HepG2 (cell line): ENCODE results near the gene SMOC1. TPM values are rescaled to one million over a fixed set of nuclear protein-coding genes. Genes with fewer than 3 reads are reported as not detected.

ENCODE experiments used
- EHMT2 ChIP-seq: fragments of 200-600 bp; sonication (generic); IDR thresholded peaks from 2 replicates; pipeline ENCODE4 v1.7.0; 2017; ENCODE audit warnings: antibody characterized with exemption, low read depth, low read length, borderline replicate concordance
- KAT8 ChIP-seq: IDR thresholded peaks from 2 replicates; pipeline ENCODE4 v1.6.1; 2016; ENCODE audit warnings: missing genetic modification reagents, missing compliant biosample characterization
- MAFG ChIP-seq: sonication (generic); formaldehyde crosslinking; IDR thresholded peaks from 2 replicates; pipeline ENCODE4 v1.5.1; 2020; ENCODE audit warnings: mild to moderate bottlenecking, missing genetic modification reagents
- MATR3 ChIP-seq: sonication (generic); formaldehyde crosslinking; IDR thresholded peaks from 2 replicates; pipeline ENCODE4 v1.4.0; 2020; ENCODE audit warnings: missing genetic modification reagents
- MBNL3 ChIP-seq: fragments of 250-450 bp; sonication (Bioruptor Pico); conservative IDR thresholded peaks from 2 replicates; pipeline ENCODE4 v1.8.0; 2022; ENCODE audit warnings: mild to moderate bottlenecking, inconsistent platforms
- SMARCC2 ChIP-seq: fragments of 450-650 bp; IDR thresholded peaks from 2 replicates; pipeline ENCODE4 v1.6.1; 2017; ENCODE audit warnings: antibody characterized with exemption, mild to moderate bottlenecking
- SP4 ChIP-seq: sonication (generic); formaldehyde crosslinking; IDR thresholded peaks from 2 replicates; pipeline ENCODE4 v1.8.1; 2023; ENCODE audit warnings: mild to moderate bottlenecking, missing genetic modification reagents
- TMF1 ChIP-seq: sonication (generic); formaldehyde crosslinking; IDR thresholded peaks from 2 replicates; pipeline ENCODE4 v1.8.1; 2022; ENCODE audit warnings: low read depth, missing genetic modification reagents
- ZBTB21 ChIP-seq: sonication (generic); formaldehyde crosslinking; IDR thresholded peaks from 2 replicates; pipeline ENCODE4 v1.4.0; 2020; ENCODE audit warnings: missing genetic modification reagents
- ZNF256 ChIP-seq: sonication (generic); formaldehyde crosslinking; conservative IDR thresholded peaks from 2 replicates; pipeline ENCODE4 v1.4.0; 2020; ENCODE audit warnings: missing genetic modification reagents
- ZNF430 ChIP-seq: sonication (generic); formaldehyde crosslinking; IDR thresholded peaks from 2 replicates; pipeline ENCODE4 v1.9.0; 2021; ENCODE audit warnings: mild to moderate bottlenecking, missing genetic modification reagents
- ZNF761 ChIP-seq: sonication (generic); formaldehyde crosslinking; conservative IDR thresholded peaks from 2 replicates; pipeline ENCODE4 v1.4.0; 2020; ENCODE audit warnings: mild to moderate bottlenecking, missing genetic modification reagents
- ZSCAN20 ChIP-seq: sonication (generic); formaldehyde crosslinking; IDR thresholded peaks from 2 replicates; pipeline ENCODE4 v1.4.0; 2020; ENCODE audit warnings: missing genetic modification reagents, mild to moderate bottlenecking, borderline replicate concordance
- ZZZ3 ChIP-seq: sonication (generic); formaldehyde crosslinking; IDR thresholded peaks from 2 replicates; pipeline ENCODE4 v1.4.0; 2020; ENCODE audit warnings: missing genetic modification reagents, mild to moderate bottlenecking, borderline replicate concordance
- polyA plus RNA-seq, 8 experiments: library from polyadenylated mRNA; depleted of rRNA in 3 of 8; stranded (reverse) in 7 of 8; unstranded in 1 of 8; fragments of >200 nt; fragmentation: Illumina TruSeq in 4 of 8; extraction: Trizol in 4 of 8; gene quantifications; 2 replicates each; pipeline versions ENCODE4 v1.2.1 to v1.2.3, GENCODE V29; 2011 to 2016; ENCODE audit warnings: low read depth in 4 of 8, missing spikeins in 1 of 8, mixed read lengths in 1 of 8; ENCODE audit not compliant: insufficient read depth in 1 of 8
- total RNA-seq, 5 experiments: library from RNA; depleted of rRNA; stranded (reverse); fragments of >200 nt; fragmentation: Illumina TruSeq; extraction: Trizol; gene quantifications; 2 replicates each; pipeline ENCODE4 v1.2.3, GENCODE V29; 2016; ENCODE audit warnings: low read depth in 1 of 5
- TF ChIP-seq, protein P1 (sequence below): sonication (generic); formaldehyde crosslinking; IDR thresholded peaks from 2 replicates; pipeline ENCODE4 v1.5.0; 2020; ENCODE audit warnings: missing genetic modification reagents
- TF ChIP-seq, protein P2 (sequence below): sonication (generic); formaldehyde crosslinking; IDR thresholded peaks from 2 replicates; pipeline ENCODE4 v1.4.0; 2020; ENCODE audit warnings: missing genetic modification reagents
- TF ChIP-seq, protein P3 (sequence below): sonication (generic); formaldehyde crosslinking; IDR thresholded peaks from 2 replicates; pipeline ENCODE4 v1.5.0; 2020; ENCODE audit warnings: mild to moderate bottlenecking, missing genetic modification reagents, moderate library complexity
- TF ChIP-seq, protein P4 (sequence below): sonication (generic); formaldehyde crosslinking; IDR thresholded peaks from 2 replicates; pipeline ENCODE4 v1.4.0; 2020; ENCODE audit warnings: mild to moderate bottlenecking, missing genetic modification reagents

SMOC1 gene
- total and polyA plus RNA-seq, 2 of the 13 experiments (the other 11 are each of a cell fraction or from before 2014, with no cell fraction given): 17.8 to 35.6 TPM

DNA sequence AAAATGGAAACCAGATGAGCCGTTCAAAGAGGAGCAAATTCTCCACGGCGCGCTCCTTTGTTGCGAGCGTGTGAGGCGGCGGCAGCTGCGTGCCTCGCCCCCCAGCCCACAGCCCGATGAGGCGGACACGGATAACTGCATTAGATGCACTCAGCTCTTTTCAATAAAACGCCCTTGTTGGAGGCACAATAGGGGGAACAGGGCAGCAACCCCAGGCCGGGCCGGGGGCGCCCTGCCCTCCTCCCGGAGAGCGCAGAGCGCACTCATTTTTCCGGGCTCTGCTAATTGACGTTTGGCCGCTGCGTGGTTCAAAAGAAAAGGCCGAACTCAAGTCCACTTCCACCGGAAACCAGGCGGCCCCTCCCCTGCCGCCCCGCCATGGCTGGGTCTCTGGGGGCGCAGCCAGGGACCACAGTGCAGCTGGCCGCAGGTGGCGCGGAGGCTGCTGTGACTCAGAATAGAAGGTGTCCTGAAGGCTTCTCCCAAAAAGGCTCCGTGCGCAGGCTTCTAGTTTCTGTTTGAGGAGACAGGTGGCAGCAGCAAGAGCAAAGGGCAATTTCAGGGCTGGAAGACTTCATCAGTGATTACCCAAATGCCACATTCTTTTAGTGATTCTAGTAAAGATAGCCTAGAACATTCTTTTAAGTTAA, 29.0 kb upstream of the SMOC1 start (continued):
- TF ChIP-seq, protein P1, sequence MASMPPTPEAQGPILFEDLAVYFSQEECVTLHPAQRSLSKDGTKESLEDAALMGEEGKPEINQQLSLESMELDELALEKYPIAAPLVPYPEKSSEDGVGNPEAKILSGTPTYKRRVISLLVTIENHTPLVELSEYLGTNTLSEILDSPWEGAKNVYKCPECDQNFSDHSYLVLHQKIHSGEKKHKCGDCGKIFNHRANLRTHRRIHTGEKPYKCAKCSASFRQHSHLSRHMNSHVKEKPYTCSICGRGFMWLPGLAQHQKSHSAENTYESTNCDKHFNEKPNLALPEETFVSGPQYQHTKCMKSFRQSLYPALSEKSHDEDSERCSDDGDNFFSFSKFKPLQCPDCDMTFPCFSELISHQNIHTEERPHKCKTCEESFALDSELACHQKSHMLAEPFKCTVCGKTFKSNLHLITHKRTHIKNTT: no peak
- no peak for TF ChIP-seq MBNL3
- TF ChIP-seq ZNF256 (CRISPR knock-in tag): no peak
- peak; percentile 47; the same call in 1 of the 2 replicates for TF ChIP-seq TMF1 (CRISPR knock-in tag)
- TF ChIP-seq, protein P2, sequence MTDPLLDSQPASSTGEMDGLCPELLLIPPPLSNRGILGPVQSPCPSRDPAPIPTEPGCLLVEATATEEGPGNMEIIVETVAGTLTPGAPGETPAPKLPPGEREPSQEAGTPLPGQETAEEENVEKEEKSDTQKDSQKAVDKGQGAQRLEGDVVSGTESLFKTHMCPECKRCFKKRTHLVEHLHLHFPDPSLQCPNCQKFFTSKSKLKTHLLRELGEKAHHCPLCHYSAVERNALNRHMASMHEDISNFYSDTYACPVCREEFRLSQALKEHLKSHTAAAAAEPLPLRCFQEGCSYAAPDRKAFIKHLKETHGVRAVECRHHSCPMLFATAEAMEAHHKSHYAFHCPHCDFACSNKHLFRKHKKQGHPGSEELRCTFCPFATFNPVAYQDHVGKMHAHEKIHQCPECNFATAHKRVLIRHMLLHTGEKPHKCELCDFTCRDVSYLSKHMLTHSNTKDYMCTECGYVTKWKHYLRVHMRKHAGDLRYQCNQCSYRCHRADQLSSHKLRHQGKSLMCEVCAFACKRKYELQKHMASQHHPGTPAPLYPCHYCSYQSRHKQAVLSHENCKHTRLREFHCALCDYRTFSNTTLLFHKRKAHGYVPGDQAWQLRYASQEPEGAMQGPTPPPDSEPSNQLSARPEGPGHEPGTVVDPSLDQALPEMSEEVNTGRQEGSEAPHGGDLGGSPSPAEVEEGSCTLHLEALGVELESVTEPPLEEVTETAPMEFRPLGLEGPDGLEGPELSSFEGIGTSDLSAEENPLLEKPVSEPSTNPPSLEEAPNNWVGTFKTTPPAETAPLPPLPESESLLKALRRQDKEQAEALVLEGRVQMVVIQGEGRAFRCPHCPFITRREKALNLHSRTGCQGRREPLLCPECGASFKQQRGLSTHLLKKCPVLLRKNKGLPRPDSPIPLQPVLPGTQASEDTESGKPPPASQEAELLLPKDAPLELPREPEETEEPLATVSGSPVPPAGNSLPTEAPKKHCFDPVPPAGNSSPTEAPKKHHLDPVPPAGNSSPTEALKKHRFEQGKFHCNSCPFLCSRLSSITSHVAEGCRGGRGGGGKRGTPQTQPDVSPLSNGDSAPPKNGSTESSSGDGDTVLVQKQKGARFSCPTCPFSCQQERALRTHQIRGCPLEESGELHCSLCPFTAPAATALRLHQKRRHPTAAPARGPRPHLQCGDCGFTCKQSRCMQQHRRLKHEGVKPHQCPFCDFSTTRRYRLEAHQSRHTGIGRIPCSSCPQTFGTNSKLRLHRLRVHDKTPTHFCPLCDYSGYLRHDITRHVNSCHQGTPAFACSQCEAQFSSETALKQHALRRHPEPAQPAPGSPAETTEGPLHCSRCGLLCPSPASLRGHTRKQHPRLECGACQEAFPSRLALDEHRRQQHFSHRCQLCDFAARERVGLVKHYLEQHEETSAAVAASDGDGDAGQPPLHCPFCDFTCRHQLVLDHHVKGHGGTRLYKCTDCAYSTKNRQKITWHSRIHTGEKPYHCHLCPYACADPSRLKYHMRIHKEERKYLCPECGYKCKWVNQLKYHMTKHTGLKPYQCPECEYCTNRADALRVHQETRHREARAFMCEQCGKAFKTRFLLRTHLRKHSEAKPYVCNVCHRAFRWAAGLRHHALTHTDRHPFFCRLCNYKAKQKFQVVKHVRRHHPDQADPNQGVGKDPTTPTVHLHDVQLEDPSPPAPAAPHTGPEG (CRISPR knock-in tag): no peak; the same call in 1 of the 2 replicates
- TF ChIP-seq MAFG (CRISPR knock-in tag): no peak
- TF ChIP-seq, protein P3, sequence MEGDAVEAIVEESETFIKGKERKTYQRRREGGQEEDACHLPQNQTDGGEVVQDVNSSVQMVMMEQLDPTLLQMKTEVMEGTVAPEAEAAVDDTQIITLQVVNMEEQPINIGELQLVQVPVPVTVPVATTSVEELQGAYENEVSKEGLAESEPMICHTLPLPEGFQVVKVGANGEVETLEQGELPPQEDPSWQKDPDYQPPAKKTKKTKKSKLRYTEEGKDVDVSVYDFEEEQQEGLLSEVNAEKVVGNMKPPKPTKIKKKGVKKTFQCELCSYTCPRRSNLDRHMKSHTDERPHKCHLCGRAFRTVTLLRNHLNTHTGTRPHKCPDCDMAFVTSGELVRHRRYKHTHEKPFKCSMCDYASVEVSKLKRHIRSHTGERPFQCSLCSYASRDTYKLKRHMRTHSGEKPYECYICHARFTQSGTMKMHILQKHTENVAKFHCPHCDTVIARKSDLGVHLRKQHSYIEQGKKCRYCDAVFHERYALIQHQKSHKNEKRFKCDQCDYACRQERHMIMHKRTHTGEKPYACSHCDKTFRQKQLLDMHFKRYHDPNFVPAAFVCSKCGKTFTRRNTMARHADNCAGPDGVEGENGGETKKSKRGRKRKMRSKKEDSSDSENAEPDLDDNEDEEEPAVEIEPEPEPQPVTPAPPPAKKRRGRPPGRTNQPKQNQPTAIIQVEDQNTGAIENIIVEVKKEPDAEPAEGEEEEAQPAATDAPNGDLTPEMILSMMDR (CRISPR knock-in tag): peak; percentile 46
- TF ChIP-seq, protein P4, sequence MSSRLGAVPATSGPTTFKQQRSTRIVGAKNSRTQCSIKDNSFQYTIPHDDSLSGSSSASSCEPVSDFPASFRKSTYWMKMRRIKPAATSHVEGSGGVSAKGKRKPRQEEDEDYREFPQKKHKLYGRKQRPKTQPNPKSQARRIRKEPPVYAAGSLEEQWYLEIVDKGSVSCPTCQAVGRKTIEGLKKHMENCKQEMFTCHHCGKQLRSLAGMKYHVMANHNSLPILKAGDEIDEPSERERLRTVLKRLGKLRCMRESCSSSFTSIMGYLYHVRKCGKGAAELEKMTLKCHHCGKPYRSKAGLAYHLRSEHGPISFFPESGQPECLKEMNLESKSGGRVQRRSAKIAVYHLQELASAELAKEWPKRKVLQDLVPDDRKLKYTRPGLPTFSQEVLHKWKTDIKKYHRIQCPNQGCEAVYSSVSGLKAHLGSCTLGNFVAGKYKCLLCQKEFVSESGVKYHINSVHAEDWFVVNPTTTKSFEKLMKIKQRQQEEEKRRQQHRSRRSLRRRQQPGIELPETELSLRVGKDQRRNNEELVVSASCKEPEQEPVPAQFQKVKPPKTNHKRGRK: no peak
- TF ChIP-seq ZNF430: peak; percentile 61; the same call in 1 of the 2 replicates
- no peak for TF ChIP-seq ZZZ3 (CRISPR knock-in tag)
- no peak for TF ChIP-seq EHMT2
- peak; percentile 54; the same call in 1 of the 2 replicates for TF ChIP-seq SP4 (CRISPR knock-in tag)
- TF ChIP-seq KAT8: peak; percentile 76
- no peak for TF ChIP-seq ZNF761 (CRISPR knock-in tag)
- TF ChIP-seq SMARCC2: no peak
- TF ChIP-seq ZSCAN20 (CRISPR knock-in tag): no peak
- TF ChIP-seq ZBTB21 (CRISPR knock-in tag): 0 out of 2 replicates have a peak, but pooled peaks have one; percentile 25
- no peak for TF ChIP-seq MATR3 (CRISPR knock-in tag)
